Retinal pigment epithelial cell (primary cell): ENCODE measurements around the gene BPIFB1.
A peak's percentile ranks its signal among the peaks of the same experiment; 100 is the strongest.

Experiments used
- DNase-seq: peaks from one replicate; pipeline ENCODE4 v3.0.0-alpha.2; 2010; ENCODE audit warnings: low read depth
- H3K4me3 ChIP-seq: 2 replicates; pipeline ENCODE4 v1.5.1; 2011; ENCODE audit warnings: mild to moderate bottlenecking, low read length, control low read depth, moderate library complexity
- TF ChIP-seq, protein P1 (sequence below): conservative IDR thresholded peaks from 2 replicates; pipeline ENCODE4 v1.5.1; 2011; ENCODE audit warnings: low read depth, low read length, control low read depth, inconsistent platforms

BPIFB1 gene

DNA sequence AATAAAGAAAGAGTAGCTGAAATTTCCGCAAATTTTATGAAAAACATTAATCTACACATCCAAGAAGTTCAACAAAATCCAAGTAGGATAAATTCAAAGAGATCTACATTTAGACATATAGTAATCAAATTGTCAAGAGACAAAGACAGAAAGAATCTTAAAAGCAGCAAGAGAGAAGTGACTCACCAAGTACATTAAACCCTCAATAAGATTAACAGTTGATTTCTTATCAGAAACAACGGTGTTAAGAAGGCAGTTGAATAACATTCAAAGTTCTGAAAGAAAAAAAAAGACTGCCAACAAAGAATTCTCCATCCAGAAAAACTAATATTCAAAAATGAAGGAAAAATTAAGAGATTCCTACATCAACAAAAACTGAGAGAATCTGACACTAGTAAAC is 28.0 kb upstream of the BPIFB1 start:
- DNase-seq = no peak
- TF ChIP-seq, protein P1, sequence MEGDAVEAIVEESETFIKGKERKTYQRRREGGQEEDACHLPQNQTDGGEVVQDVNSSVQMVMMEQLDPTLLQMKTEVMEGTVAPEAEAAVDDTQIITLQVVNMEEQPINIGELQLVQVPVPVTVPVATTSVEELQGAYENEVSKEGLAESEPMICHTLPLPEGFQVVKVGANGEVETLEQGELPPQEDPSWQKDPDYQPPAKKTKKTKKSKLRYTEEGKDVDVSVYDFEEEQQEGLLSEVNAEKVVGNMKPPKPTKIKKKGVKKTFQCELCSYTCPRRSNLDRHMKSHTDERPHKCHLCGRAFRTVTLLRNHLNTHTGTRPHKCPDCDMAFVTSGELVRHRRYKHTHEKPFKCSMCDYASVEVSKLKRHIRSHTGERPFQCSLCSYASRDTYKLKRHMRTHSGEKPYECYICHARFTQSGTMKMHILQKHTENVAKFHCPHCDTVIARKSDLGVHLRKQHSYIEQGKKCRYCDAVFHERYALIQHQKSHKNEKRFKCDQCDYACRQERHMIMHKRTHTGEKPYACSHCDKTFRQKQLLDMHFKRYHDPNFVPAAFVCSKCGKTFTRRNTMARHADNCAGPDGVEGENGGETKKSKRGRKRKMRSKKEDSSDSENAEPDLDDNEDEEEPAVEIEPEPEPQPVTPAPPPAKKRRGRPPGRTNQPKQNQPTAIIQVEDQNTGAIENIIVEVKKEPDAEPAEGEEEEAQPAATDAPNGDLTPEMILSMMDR = no peak

DNA sequence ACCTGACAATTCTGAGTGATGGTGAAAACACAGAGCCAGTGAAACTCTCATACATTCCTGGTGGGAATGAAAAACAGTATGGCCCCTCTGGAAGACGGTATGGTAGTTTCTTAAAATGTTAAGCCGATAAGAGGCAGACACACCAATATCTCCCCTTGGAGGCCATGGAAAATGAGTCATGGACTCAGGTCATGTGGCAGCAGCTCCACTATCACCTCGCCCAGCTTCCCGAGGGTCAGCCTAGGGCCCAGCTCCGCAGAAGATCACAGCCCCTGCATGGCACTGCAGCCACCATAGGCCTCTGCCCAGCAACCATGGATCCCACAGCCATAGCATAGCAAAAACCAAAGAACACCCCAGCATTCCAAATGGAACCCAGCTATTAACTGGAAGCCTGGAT is 25.8 kb upstream of the BPIFB1 start:
- H3K4me3 ChIP-seq = no peak overlapping the region
- no peak for DNase-seq
- TF ChIP-seq, protein P1 = no peak

More for the DNA sequence above, 28.0 kb upstream of the BPIFB1 start:
- no peak overlapping the region for H3K4me3 ChIP-seq

DNA sequence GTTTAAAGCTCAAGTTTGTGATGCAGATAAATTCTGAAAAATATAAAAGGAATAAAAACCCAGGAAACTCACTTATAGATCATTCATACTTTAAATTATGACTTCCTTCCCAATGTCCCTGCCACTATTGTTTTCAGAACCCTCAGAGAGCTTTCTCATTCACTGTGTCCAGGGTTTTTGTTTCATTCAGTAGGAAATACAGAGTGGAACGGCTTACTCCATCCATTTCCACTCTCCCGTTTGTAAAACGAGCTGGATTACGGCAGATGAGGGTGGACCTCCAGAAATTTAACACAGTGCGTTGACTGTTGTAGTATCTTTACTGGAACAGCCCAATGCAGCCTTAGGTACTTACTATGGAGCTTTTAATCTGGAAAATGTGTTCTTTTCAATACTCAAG is 23.6 kb upstream of the BPIFB1 start:
- H3K4me3 ChIP-seq = no peak overlapping the region
- TF ChIP-seq, protein P1 = no peak
- no peak for DNase-seq

DNA sequence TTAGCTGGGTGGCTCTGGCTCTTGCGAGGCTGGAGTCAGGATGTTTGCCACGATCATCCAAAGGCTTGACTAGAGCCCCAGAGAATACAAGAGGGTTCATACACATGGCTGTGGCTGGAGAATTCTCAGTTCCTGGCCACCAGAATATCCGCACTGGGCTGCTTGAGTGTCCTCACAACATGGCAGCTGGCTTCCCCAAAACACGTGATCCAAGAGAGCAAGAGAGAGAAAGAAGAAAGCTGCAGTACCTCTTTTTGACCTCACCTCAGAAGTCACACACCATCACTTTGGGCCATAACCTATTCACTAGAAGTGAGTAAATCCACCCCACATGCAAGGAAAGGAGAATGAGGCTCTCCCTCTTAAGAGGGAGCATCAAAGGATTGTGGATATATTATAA is 21.5 kb upstream of the BPIFB1 start:
- H3K4me3 ChIP-seq = no peak overlapping the region
- no peak for DNase-seq
- TF ChIP-seq, protein P1 = no peak

DNA sequence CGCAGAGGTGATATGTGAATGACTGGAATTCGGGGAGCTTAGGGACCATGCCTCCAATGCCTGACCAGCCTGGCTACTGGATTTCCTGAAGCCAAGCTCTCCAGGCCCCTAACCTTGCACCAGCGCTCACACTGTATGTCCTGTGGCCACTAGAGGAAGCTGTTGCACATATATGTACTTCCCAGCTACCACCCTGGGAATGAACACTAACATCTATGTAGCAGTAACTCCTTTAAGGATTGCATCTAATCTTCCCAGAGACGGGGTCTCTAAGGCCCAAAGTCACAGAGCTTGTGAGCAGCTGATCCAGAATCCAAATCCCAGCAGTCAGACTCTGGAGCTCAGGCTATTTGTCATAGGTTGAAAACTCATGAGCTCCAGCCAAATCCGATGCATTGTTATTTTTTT is 20.4 kb upstream of the BPIFB1 start:
- peak; percentile 48 for DNase-seq
- TF ChIP-seq, protein P1 = peak; percentile 96
- no peak overlapping the region for H3K4me3 ChIP-seq

DNA sequence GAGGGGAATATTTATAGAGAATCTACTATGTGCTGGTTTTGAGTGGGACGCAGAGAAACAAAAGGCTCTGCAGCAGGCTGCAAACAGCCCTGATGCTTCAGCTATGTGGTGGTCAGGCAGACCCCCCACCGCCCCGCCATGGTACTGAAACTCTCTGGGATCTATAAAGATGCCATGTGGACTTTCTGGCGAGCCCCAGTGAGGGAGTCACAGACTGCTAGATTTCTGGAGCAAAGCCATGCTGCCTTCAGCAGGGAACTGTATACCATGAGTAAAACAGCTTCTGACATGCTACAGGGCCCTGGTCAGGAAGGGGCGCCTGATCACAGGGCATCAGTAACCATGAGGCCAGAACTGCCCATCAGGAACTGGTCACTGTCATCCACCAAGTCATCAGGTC is 19.2 kb upstream of the BPIFB1 start:
- DNase-seq = no peak
- H3K4me3 ChIP-seq = no peak overlapping the region
- TF ChIP-seq, protein P1 = no peak

DNA sequence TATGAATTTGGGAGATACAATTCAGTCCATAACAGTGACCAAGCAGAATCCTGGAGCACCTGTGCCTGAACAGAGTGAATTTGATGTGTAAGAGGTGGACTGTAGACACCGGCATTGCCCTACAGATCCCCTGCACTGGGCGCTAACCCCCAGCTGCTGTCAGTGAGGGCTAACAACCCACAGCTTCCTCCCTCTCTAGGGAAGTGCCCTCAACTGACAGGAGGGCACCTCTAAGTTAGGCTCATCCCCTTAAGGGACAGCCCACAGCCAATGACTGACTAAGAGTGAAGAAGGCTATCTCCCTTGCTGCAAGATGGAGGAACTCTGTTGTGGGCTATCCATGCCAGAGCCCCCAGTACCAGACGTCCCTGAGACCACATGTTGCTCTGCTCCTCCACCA is 15.3 kb upstream of the BPIFB1 start:
- DNase-seq = no peak
- TF ChIP-seq, protein P1 = no peak
- H3K4me3 ChIP-seq = no peak overlapping the region
